HG03469 (cell line): Measurements from ENCODE around the gene COPB1.

Source experiments
- ATAC-seq: cut with Tn5 transposase; IDR thresholded peaks from one replicate; pipeline ENCODE4 v1.9.1; 2021; ENCODE audit warnings: mild to moderate bottlenecking, moderate library complexity, moderate number of reproducible peaks; ENCODE audit not compliant: unreplicated experiment

Gene COPB1

DNA sequence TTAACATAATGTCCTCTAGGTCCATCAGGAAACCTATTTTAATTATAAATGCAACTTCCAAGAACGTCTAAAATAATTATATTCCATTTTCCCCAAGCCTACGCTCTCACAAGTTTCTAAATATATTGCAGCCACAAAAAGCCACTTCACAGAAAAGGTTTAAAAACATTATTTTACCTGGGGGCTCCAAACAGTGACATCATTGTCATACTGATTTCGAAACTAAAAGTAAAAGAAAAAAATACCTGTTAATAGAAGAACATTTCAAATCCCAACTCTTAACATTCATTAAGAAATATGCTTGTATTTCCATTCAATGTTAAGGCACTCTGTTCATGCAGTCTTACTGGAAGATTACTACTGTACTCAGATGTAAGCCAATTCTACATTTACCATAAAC, 19.2 kb upstream of the COPB1 start:
- no peak for ATAC-seq

DNA sequence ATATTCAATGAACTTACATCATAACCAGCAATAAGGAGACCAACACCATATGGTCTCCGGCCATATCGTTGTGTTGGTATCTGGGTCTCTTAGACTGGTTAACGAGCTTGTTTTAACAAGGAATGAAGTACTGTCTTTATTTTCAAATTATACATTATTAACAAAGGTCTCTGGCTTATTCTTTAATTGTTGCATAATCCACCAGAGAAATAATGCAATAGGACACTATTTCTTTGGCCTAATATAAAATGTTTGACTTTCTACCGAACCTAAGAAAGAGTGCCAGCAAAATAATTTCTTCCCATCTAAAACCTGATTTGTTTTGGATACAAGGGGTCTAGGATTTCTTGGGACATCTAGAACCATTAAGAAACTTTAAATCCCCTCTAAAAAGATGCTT, 14.2 kb upstream of the COPB1 start:
- ATAC-seq = no peak

DNA sequence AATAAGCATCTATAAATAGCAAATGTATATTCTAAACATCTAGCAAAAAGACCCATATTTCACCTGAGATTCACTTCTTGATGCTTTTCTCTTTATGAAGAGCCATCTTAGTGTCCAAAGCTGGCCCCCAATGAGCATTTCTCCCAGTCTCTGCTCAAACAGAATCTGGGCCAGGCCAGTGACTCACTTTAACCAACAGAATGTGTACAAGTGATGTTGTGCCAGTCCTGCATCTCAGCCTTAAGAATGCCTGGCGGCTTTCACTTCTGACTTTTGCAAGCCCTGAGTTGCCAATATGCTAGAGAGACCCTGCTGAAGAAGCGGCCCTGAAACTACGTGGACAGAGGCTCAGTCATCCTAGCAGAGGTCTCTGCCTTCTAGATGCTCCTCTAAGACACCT, 6.9 kb upstream of the COPB1 start:
- no peak for ATAC-seq

DNA sequence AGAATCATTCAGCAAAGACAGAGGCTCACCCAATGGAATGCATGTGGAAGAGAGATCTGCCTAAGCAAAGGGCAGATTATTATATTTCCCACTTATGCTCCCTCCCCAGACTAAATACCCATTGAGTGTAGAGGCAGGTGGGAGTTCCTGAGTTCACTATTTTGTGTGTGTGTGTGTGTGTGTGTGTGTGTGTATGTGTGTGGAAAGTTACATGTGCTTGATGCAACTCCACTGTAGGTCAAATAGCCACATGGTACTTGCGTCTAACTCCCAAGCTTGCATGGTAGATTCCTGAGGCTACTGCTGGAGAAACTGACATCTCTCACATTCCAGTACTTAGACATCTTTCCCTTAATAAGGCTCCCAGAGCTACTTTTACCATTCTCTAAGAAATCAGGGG, 3.4 kb upstream of the COPB1 start:
- no peak for ATAC-seq

DNA sequence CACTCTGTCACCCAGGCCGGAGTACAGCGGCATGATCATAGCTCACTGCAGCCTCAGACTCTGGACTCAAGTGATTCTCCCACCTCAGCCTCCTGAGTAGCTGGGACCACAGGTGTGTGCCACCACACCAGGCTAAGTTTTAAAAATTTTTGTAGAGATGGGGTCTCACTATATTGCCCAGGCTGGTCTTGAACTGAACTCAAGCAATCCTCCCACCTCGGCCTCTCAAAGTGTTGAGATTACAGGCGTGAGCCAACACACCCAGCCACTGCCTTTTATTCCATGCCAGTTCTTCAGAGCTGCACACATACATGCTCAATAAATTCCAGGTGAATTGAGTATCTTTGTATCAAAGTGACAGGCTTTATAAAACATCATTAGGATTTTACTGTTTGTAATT, 2.4 kb upstream of the COPB1 start:
- ATAC-seq = no peak

DNA sequence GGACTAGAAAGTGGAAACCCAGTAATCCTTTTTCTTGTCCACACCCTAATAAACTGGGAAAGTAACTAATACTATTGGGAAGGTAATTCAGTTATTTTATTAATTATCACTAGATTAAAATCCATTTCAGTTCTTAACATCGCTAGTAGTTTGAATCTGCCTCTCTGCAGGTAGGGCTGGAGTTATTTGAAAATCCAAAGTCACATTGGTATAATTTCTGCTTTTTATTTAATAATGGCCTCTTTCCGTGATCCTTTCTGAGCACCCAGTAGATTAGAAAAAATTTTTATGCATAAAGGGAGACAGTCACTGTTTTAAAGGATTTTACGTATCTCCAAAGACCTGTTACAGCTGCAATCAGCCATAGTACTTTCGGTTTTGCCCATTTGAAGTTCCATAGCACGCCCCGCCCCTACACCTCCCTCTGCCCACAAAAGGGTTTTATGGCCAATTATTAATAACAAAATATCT, 605 bp upstream of the COPB1 start:
- ATAC-seq = peak; percentile 21

DNA sequence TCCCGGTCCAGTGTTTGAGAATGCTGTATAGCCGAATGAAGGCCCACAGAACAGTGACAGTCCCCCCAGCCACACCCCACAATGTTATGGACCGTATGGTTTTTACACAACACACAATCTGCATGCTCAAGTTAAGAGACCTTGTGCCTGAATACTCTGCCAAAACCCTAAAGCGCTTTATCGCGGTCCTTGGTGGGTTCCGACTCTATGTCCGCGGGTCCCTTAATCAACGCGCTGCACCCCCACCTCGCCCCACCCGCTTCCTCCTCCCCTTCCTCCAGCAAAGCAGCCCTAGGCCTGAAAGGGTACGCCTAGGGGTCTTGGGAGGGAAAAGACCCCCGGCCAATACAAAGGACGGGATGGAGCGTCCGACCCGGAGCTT, 442 bp downstream of the COPB1 start:
- no peak for ATAC-seq

DNA sequence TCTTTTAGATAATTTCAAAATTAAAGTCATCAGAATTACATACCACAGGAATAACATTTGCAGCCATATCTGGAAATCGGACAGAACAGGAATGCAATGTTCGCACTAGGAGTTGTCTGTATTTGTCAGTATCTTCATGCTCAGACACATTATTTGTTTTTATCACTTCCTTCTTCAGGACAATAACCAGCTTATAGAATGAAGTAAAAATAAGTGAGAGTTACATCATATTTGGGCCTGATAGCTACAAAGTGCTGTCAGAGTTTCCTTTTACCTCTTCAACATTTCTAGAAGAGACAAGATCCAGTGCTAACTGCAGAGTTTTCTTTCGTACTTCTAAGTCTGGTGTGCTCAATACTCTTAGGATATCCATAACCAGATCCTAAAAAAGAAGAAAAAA, 18.9 kb downstream of the COPB1 start:
- no peak for ATAC-seq

DNA sequence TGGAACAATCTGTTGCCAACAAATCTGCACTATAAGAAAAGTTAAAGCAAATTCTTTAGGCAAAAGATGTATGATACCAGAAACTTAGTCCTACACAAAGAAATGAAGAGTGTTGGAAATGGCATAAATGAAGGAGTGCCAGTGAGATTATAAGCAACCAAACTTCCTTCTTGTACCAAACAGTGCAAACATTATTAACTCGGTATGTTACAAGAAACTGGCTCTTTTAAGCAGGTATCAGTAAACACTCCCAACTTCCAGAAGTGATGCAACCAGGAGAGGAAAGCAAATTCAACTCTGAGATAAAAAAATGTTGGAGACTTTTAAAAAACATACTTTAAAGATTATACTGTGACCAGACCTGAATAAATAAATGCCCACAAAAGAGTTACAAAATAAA, 28.5 kb downstream of the COPB1 start:
- no peak for ATAC-seq

DNA sequence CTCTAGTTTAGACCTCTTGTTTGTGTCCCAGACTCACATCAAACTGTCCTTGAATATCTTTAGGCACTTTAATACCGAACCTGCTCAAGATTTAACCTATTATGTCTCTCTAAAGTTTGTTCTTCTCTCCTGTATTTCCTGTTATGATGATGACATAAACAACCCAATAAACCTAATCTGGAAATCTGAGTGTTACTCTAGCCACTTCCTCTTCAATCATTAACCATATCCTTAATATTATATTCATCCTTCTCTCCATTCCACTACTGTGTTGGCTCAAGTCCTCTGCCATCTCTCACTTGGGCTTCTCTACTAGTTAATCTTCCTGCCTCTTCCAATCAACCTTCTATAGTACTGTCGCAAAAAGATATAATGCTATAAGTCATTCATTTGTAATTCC, 36.0 kb downstream of the COPB1 start:
- ATAC-seq = no peak

DNA sequence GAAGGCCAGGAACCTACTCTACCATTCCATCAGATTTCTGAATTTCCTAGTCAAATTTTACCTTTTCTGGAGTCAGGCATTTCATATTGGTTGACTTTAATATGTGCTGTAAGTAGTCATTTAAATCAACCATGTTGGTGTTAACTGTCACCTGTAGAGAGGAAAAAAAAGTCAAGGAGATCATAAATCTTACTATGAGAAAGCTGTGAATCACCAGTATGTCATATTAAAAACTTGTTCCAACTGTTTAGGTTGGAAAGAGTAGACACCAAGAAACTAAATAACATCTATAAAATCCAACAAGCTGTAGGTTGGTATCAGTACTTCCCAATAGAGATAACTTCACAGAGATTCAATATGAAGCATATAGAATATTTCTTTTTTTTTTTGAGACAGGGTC, 39.5 kb downstream of the COPB1 start:
- no peak for ATAC-seq

DNA sequence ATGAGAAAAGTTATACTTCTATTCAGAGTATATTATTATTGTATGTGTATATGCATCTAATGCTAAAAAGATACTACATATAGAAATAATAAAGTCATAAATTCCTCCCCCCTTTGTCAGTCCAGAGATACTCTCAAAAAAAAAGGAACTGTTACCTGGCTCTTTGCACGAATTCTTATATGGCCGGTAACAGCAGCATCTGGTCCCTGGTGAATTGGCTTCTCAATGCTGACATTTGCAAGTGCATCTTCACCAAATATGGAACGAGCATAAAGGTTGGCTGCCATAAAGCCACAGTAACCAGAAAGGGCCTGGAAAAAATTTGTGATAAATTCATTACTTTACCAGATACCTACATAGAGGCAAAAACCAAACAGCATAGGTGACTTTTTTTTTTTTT, 41.2 kb downstream of the COPB1 start:
- no peak for ATAC-seq

DNA sequence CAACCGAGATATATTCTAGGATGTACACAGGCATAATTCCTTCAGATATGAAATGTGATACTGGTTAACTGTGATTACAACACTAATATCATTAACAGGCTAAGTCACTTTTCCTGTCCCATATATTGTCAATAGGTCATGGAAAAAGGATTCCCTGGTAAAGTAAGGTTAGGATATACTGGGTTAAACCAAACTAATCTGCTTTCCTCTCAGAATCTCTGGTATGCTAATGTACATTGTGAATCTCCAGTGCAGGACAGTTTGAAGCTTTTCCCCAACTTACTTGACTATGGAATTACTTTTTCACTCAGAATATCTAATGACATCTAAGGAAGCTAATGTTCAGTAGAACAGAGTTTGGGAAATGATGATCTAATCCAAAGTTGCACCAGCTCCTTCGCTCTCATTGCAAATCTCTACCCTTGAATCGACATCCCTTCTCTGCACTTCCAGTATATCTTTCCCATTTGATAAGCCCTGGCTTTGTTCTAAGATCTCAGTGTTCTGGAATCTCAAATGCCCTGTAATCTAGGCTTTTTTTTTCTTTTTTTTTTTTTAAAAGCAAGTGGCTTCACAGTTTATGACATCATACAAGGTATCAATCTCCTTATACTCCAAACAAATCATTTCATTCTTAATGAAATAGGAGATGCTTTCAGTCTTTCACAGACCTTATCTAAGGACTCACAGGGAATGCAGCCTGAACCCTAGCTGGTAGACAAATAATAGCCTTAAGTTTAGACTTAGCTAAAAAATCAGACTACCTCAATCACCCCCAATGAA, 43.8 kb downstream of the COPB1 start:
- no peak for ATAC-seq

DNA sequence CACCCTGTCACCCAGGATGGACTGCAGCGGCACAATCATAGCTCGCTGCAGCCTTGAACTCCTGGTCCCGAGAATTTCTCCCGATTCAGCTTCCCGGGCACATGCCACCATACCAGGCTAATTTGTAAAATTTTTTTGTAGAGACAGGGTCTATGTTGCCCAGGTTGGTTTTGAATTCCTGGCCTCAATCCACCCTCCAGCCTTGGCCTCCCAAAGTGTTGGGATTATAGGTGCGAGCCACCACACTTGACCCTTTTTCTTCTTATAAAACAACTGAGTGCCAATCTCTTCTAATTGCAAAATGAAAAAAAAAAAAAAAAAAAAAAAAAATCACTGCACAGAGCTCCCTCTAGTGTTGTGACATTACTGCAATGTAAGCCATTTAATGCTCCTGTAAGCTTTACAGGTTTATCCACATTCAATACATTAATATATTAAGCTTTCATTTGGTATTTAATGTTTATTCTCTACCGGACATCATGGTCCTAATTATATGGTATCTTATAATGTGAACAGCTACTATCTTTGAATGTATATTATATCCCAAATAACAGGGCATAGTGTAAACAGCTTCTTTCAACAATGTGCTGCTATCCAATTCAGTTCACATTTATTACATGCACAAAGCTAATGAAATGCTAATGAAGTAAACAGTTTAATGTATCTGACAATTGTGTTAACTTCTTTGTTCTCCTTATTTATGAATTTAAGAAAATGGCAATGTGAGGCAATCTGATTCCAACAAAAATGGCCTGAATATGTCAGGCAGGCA, 44.6 kb downstream of the COPB1 start:
- no peak for ATAC-seq

DNA sequence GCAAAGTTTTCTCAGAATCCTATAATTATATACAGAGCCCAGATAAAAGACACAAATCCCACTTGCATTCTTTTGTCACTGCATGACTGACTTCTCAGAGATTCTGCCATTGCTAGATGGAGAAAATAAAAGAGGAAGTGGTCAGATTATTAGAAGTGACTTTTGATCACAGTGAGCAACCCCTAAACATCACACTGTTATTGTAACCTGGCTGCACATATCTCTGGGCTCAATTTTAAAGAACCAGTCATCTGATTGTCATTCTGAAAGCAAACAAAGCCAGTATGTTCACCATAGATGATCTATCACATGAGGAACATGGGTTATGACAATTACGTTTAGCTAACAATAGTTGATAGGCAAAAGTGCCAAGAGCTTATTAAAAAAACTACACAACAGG, 47.8 kb downstream of the COPB1 start:
- ATAC-seq = peak; percentile 53

DNA sequence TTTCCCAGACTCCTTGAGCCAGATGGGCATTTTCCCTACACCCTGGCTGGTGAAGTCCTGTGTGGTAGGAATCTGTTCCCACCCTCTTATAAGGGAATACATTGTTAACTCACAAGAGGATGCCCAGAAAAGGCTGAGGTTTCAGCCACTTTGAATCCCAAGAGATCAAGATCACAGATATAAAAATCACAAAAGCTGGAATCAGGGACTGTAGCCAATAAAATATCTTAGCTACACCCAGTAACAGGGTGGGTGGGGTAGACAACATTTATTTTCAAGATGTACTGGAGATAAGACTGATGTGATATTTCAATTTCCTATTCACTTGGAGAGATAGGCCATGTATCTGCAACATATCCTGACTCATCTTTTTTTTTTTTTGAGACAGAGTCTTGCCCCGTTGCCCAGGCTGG, 50.3 kb downstream of the COPB1 start:
- no peak for ATAC-seq

DNA sequence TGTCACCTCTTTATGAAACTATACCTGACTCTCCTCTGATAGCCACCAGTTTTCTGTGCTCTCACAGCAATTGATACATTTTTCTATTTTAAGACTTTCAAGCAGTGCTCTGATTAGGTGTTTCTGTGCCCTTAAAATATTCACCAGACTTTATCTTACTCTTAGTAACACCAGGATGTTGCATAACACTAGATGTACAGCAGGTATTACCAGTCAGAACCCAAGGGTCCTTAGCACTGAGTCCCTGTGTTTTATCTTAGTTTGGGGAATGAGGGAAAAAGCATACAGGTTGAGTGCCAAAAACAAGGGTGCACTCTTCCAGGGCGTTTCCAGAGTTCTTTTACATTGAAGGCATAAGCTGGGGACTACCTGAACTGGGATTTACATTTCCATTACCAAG, 51.4 kb downstream of the COPB1 start:
- ATAC-seq = no peak

DNA sequence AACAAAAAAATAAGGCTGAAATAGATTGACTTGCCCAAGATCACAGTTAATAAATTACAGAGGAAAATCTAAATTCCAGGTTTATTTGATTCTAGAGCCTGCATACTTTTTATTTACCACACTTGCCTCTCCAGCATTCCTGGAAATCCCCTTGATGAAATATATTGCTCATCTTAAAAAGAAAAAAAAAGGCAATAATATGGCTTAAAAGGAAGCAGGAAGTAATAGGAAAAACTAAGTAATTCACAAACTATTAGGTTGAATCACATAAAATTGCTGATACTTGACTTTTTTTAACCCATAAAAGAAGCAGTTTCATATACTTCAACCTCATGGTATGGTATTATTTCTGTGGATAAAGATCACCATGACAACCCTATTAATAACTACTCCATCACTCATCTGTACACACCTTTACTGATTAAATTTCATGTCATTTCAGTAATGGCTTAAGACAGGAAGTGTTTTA, 52.9 kb downstream of the COPB1 start:
- ATAC-seq = no peak

DNA sequence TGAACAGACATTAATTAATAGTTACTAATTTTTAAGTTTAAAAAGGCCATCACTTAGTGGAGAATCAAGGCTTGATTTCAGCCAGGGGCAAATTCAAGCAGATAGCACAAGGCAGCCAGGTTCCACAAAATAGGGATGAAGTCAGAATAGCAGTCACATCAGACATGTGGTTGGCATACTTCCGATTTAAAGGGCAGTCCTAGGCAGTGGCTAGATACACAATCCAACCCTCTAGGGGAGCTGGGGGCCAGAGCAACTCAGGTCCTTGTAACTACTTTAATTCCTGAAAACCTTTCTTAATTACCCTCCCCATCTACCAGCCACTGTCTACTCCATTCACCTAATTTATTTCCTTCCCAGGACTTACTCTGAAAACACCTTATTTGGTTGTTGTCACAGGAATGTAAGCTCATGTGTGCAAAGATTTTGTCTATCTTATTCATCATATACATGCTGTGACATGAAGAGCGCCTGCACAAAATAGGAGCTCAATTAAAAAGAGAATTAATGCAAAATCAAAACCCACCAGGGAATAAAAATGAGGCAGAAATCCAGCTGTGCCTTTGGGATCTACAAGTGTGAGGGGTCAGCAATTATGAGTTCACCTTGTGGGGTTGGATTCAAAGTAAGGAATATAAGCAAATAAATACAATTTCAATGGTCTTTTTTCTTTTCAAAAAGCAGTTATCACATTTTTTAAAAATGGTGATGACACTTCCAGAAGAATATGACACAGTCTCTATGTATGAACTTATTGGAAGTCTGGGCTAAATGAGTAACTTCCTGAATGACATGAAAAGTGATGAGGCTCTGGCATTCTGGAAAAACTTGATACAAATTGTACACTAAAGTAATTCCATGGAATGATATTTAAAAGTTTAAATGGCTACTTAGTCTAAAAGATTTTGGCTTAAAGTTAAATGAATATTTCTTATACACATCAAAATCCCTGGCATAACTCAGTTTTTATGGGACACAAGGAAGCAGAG, 53.8 kb downstream of the COPB1 start:
- ATAC-seq = no peak

DNA sequence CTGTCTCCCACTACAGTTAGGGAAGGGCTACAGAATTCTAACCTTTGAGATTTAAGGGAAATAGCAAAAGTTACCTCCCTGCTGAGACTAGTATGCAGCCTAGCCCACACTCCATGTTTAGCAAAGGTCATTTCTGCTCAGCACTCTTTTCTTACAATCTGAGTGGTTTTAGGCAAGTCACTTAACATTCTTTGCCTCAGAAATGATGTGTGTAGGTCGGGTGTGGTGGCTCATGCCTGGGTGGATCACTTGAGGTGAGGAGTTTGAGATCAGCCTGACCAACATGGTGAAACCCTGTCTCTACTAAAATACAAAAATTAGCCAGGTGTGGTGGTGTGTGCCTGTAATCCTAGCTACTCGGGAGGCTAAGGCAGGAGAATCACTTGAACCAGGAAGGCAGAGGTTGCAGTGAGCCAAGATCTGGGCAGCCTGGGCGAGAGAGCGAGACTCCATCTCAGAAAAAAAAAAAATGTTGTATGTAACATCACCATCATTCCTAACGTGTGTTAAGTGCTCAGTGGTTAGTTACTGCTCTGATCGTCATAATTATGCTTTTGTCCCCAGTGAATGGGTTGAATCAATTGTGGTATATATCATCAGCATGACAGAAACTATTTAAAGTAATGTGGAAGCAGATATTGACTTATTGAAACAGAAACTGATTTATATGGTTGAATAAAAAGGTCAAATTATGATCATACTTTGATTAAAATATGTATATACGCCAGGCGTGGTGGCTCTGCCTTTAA, 55.0 kb downstream of the COPB1 start:
- ATAC-seq = no peak
